ENCODE data around the gene SMURF1.

DNA sequence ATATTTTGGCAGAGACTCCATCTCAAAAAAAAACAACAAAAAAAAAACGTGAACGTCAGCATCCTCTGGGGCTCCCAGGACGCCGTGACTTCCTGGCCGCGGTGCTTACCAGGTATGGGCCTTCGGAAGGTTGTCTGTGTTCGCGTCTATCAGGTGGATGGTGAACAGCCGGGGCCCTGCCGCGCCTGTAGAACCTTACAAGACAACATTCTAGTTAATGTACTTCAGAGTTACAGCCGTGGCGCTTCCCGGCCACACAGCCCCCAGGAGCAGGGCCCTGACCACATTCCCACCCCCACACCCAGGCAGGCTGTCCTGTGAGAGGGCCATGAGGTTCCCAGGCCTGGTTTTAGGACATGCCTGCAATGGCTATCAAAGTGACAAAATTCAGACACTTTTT, 111.0 kb downstream of the SMURF1 start:
- TF ChIP-seq POLR2AphosphoS5 (IDR thresholded peaks at IDR 0.05), result no peak
- TF ChIP-seq, protein P1, sequence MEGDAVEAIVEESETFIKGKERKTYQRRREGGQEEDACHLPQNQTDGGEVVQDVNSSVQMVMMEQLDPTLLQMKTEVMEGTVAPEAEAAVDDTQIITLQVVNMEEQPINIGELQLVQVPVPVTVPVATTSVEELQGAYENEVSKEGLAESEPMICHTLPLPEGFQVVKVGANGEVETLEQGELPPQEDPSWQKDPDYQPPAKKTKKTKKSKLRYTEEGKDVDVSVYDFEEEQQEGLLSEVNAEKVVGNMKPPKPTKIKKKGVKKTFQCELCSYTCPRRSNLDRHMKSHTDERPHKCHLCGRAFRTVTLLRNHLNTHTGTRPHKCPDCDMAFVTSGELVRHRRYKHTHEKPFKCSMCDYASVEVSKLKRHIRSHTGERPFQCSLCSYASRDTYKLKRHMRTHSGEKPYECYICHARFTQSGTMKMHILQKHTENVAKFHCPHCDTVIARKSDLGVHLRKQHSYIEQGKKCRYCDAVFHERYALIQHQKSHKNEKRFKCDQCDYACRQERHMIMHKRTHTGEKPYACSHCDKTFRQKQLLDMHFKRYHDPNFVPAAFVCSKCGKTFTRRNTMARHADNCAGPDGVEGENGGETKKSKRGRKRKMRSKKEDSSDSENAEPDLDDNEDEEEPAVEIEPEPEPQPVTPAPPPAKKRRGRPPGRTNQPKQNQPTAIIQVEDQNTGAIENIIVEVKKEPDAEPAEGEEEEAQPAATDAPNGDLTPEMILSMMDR (IDR thresholded peaks at IDR 0.05), result no peak
